ENCODE data around the gene SHROOM3. TPM values are rescaled to one million over a fixed set of nuclear protein-coding genes. Genes with fewer than 3 reads are reported as not detected.

SHROOM3 gene
- total and polyA plus RNA-seq, 2 experiments from 2014 or later: 11.3 to 73.5 TPM

- no peaks in the 10 kb centered on the region for H3K36me3 Mint-ChIP-seq (ENCODE audit: low read depth)
- H3K4me1 Mint-ChIP-seq: peaks cover 23% of the 10 kb centered on the region
- Histone ChIP-seq H3K27me3 (ENCODE audit: insufficient read depth) (no peaks in the 10 kb centered on the region), H3K36me3 (ENCODE audit: insufficient read depth) (no peaks in the 10 kb centered on the region), H3K4me2 (no peak overlapping the region), H3K4me1 (ENCODE audit: insufficient read depth) (peaks cover 5% of the 10 kb centered on the region; the same call in 1 of the 2 replicates), H3K4me3 (no peak overlapping the region), H2AFZ (no peak overlapping the region), H3K27ac (ENCODE audit: low read depth) (no peak overlapping the region), H4K20me1 (replicated peaks; ENCODE audit: insufficient read depth) (no peaks in the 10 kb centered on the region), H3F3A (replicated peaks; ENCODE audit: low read depth) (no peaks in the 10 kb centered on the region), H3K79me2 (replicated peaks; ENCODE audit: insufficient read depth) (no peaks in the 10 kb centered on the region), H3K9me2 (ENCODE audit: insufficient read depth) (no peaks in the 10 kb centered on the region)
- H3K4me3 Mint-ChIP-seq: no peak overlapping the region
- ATAC-seq: no peak
- no peak for DNase-seq (ENCODE audit: low spot score)
- no peak overlapping the region for H3K27ac Mint-ChIP-seq
- TF ChIP-seq CREB1 (CRISPR knock-in tag; IDR thresholded peaks at IDR 0.05; ENCODE audit: low read depth) (no peak), ZNF331 (CRISPR knock-in tag; IDR thresholded peaks at IDR 0.05; ENCODE audit: low read depth) (no peak), EZH2phosphoT487 (IDR thresholded peaks at IDR 0.05; ENCODE audit: unreplicated experiment) (no peak), CTCF (conservative IDR thresholded peaks at IDR 0.05; ENCODE audit: low read depth in 2 of 2) (no peak), POLR2AphosphoS5 (IDR thresholded peaks at IDR 0.05; ENCODE audit: low read depth) (no peak), STAT1 (IDR thresholded peaks at IDR 0.05; ENCODE audit: unreplicated experiment) (no peak), ZNF114 (CRISPR knock-in tag; IDR thresholded peaks at IDR 0.05) (no peak), NANOG (IDR thresholded peaks at IDR 0.05; ENCODE audit: borderline replicate concordance) (no peak), EZH2 (IDR thresholded peaks at IDR 0.05; ENCODE audit: low read depth, unreplicated experiment) (no peak)
- TF ChIP-seq, protein P1, sequence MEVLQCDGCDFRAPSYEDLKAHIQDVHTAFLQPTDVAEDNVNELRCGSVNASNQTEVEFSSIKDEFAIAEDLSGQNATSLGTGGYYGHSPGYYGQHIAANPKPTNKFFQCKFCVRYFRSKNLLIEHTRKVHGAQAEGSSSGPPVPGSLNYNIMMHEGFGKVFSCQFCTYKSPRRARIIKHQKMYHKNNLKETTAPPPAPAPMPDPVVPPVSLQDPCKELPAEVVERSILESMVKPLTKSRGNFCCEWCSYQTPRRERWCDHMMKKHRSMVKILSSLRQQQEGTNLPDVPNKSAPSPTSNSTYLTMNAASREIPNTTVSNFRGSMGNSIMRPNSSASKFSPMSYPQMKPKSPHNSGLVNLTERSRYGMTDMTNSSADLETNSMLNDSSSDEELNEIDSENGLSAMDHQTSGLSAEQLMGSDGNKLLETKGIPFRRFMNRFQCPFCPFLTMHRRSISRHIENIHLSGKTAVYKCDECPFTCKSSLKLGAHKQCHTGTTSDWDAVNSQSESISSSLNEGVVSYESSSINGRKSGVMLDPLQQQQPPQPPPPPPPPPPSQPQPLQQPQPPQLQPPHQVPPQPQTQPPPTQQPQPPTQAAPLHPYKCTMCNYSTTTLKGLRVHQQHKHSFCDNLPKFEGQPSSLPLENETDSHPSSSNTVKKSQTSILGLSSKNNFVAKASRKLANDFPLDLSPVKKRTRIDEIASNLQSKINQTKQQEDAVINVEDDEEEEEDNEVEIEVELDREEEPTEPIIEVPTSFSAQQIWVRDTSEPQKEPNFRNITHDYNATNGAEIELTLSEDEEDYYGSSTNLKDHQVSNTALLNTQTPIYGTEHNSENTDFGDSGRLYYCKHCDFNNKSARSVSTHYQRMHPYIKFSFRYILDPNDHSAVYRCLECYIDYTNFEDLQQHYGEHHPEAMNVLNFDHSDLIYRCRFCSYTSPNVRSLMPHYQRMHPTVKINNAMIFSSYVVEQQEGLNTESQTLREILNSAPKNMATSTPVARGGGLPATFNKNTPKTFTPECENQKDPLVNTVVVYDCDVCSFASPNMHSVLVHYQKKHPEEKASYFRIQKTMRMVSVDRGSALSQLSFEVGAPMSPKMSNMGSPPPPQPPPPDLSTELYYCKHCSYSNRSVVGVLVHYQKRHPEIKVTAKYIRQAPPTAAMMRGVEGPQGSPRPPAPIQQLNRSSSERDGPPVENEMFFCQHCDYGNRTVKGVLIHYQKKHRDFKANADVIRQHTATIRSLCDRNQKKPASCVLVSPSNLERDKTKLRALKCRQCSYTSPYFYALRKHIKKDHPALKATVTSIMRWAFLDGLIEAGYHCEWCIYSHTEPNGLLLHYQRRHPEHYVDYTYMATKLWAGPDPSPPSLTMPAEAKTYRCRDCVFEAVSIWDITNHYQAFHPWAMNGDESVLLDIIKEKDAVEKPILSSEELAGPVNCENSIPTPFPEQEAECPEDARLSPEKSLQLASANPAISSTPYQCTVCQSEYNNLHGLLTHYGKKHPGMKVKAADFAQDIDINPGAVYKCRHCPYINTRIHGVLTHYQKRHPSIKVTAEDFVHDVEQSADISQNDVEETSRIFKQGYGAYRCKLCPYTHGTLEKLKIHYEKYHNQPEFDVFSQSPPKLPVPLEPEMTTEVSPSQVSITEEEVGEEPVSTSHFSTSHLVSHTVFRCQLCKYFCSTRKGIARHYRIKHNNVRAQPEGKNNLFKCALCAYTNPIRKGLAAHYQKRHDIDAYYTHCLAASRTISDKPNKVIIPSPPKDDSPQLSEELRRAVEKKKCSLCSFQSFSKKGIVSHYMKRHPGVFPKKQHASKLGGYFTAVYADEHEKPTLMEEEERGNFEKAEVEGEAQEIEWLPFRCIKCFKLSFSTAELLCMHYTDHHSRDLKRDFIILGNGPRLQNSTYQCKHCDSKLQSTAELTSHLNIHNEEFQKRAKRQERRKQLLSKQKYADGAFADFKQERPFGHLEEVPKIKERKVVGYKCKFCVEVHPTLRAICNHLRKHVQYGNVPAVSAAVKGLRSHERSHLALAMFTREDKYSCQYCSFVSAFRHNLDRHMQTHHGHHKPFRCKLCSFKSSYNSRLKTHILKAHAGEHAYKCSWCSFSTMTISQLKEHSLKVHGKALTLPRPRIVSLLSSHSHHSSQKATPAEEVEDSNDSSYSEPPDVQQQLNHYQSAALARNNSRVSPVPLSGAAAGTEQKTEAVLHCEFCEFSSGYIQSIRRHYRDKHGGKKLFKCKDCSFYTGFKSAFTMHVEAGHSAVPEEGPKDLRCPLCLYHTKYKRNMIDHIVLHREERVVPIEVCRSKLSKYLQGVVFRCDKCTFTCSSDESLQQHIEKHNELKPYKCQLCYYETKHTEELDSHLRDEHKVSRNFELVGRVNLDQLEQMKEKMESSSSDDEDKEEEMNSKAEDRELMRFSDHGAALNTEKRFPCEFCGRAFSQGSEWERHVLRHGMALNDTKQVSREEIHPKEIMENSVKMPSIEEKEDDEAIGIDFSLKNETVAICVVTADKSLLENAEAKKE (CRISPR knock-in tag; IDR thresholded peaks at IDR 0.05): no peak
- TF ChIP-seq, protein P2, sequence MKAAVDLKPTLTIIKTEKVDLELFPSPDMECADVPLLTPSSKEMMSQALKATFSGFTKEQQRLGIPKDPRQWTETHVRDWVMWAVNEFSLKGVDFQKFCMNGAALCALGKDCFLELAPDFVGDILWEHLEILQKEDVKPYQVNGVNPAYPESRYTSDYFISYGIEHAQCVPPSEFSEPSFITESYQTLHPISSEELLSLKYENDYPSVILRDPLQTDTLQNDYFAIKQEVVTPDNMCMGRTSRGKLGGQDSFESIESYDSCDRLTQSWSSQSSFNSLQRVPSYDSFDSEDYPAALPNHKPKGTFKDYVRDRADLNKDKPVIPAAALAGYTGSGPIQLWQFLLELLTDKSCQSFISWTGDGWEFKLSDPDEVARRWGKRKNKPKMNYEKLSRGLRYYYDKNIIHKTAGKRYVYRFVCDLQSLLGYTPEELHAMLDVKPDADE (IDR thresholded peaks at IDR 0.05): no peak
- no peaks in the 10 kb centered on the region for H3K9me3 Mint-ChIP-seq
- H3K27me3 Mint-ChIP-seq (ENCODE audit: insufficient read depth, low read depth, poor library complexity): peaks cover 5% of the 10 kb centered on the region
Measured at GRCh38 chr4:76601791-76602190, 166.8 kb downstream of the SHROOM3 start.

All from GM23338 (cell line).